ENCODE data around the gene TMEM247.

Gene TMEM247

GRCh38 chr2:46479265-46479664 lies at the start of gene TMEM247:
Gene TMEM247, plus strand, starts transcription at chr2:46479565.
- H3K4me1 ChIP-seq (ENCODE audit: insufficient read depth, low read length), result no peaks in the 10 kb centered on the region
- no peaks in the 10 kb centered on the region for H3K36me3 ChIP-seq (ENCODE audit: insufficient read depth, low read length)
- no peaks in the 10 kb centered on the region for H3K9me3 ChIP-seq (ENCODE audit: control insufficient read depth, insufficient read depth, low read length)
- no peak within 1 kb of the TSS for H3K9ac ChIP-seq (ENCODE audit: low read depth, low read length)

DNA sequence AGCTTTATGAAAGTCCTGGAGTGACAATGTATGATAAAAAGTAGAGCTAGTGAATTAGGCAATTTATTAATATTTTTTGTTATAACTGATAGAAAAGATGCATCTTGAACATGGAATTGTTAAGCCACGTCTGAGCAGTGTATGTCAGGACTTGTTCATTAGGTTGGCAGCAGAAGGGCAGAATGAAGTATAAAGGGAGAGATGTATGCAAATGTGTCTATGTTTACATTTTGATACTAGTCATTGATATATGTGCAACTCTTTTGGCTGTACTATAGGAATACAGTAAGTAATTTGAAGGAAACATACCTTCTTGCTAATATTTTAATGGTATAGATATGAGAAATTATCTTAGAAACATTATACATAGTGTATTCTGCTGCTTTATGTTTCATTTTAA lies 49.0 kb upstream of the TMEM247 start:
- Histone ChIP-seq H3K9me3 (ENCODE audit: control insufficient read depth, insufficient read depth, low read length) (no peaks in the 10 kb centered on the region; the same call in 1 of the 2 replicates), H3K36me3 (ENCODE audit: insufficient read depth, low read length) (no peaks in the 10 kb centered on the region), H3K4me1 (ENCODE audit: insufficient read depth, low read length) (peaks cover 3% of the 10 kb centered on the region; the same call in 1 of the 2 replicates), H3K9ac (ENCODE audit: low read depth, low read length) (no peak overlapping the region)

GRCh38 chr2:46430992-46431391 lies 48.4 kb upstream of the TMEM247 start:
- H3K9ac ChIP-seq (ENCODE audit: low read depth, low read length), result no peak overlapping the region
- no peaks in the 10 kb centered on the region for H3K36me3 ChIP-seq (ENCODE audit: insufficient read depth, low read length)
- H3K9me3 ChIP-seq (ENCODE audit: control insufficient read depth, insufficient read depth, low read length), result no peaks in the 10 kb centered on the region; the same call in 1 of the 2 replicates
- H3K4me1 ChIP-seq (ENCODE audit: insufficient read depth, low read length), result peaks cover 4% of the 10 kb centered on the region; the same call in 1 of the 2 replicates

- Histone ChIP-seq H3K9ac (ENCODE audit: low read depth, low read length) (no peak overlapping the region), H3K9me3 (ENCODE audit: control insufficient read depth, insufficient read depth, low read length) (no peaks in the 10 kb centered on the region; the same call in 1 of the 2 replicates), H3K36me3 (ENCODE audit: insufficient read depth, low read length) (no peaks in the 10 kb centered on the region), H3K4me1 (ENCODE audit: insufficient read depth, low read length) (peaks cover 4% of the 10 kb centered on the region; the same call in 1 of the 2 replicates)
Observed at GRCh38 chr2:46431481-46432235, 47.7 kb upstream of the TMEM247 start.

DNA sequence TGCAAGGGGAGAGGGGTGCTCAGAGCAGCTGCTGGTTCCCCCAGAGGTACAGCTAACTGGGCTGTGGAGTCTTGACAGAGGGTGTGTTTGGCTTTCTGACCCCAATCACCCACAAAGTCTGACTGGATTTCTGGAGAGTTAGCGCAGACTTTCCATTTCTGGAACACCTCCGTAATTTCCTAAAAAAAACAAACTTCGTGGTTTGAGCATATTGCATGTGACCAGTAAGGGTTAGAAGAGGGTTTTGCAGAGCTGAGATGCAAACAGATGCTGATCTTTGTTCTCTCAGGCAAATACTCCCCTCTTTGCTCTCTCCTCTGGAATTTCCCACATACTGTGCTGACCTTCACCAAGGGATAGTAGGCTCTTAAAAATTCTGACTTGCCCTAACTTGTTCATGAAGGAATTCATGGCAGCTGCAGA lies 44.5 kb upstream of the TMEM247 start:
- Histone ChIP-seq H3K36me3 (ENCODE audit: insufficient read depth, low read length) (no peaks in the 10 kb centered on the region), H3K9me3 (ENCODE audit: control insufficient read depth, insufficient read depth, low read length) (no peaks in the 10 kb centered on the region; the same call in 1 of the 2 replicates), H3K9ac (ENCODE audit: low read depth, low read length) (no peak overlapping the region), H3K4me1 (ENCODE audit: insufficient read depth, low read length) (peaks cover 4% of the 10 kb centered on the region; the same call in 1 of the 2 replicates)

DNA sequence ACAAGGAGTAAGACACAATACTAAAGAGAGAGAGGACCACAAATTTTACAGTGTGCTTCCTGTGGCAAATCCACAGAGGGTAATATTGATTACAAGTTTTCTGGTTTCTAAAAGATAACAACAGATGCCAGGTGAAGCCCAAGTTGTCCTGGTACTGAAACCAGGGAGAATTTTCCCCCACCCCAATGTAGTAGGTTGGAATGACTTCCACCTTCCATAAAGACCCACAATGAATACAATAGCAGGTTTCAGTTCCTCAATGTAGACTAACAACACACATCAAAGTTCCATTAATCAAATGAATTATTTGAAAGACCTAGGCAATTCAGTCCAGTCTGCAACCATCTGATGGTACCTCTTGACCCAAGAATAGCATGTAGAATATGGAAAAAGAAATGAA lies 44.0 kb upstream of the TMEM247 start:
- Histone ChIP-seq H3K36me3 (ENCODE audit: insufficient read depth, low read length) (no peaks in the 10 kb centered on the region), H3K9me3 (ENCODE audit: control insufficient read depth, insufficient read depth, low read length) (no peaks in the 10 kb centered on the region; the same call in 1 of the 2 replicates), H3K9ac (ENCODE audit: low read depth, low read length) (no peak overlapping the region), H3K4me1 (ENCODE audit: insufficient read depth, low read length) (peaks cover 4% of the 10 kb centered on the region; the same call in 1 of the 2 replicates)

DNA sequence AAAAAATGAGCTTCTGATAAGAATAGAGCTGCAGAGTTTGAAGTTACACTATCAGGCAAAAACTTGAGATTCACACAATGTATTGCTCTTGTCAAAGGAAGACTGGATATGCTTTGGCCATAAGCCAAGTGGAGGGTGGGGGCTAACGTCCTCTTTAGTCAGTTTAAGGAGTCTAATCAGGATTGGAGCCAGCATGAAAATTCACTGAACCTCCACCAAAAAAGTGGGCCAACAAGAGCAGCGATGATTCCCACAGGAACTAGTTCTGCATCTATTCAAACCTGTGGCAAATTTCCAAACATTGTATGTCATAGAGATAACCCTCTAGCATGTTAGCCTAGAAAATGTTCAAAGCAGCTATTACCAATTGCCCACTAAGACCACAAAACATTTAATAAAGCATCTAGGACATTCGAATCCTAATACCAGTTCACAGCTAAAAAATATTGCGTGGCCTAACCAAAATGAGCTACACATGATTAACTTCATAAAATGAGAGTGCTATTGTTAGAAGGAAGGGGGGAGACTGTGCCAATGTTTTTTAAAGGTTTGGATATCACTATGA lies 43.5 kb upstream of the TMEM247 start:
- Histone ChIP-seq H3K9ac (ENCODE audit: low read depth, low read length) (no peak overlapping the region), H3K36me3 (ENCODE audit: insufficient read depth, low read length) (no peaks in the 10 kb centered on the region), H3K9me3 (ENCODE audit: control insufficient read depth, insufficient read depth, low read length) (no peaks in the 10 kb centered on the region; the same call in 1 of the 2 replicates), H3K4me1 (ENCODE audit: insufficient read depth, low read length) (peaks cover 4% of the 10 kb centered on the region; the same call in 1 of the 2 replicates)

DNA sequence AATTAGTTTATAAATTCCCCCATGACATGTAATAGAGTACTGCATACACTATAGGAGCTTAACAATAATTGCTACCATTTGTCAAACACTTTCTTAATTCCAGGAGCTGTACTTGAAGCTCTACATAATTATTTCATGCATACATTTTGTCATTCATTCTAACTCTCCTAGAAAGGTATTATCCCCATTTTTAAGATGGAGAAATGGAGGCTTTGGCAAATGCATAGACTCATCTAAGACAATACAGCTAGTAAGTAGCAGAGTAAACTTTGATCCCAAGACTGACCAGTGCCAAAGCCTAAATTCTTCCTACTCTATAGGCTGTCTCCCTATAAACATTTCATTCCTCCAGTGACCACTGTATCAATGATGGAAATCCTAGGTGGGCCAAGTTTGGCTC lies 42.6 kb upstream of the TMEM247 start:
- Histone ChIP-seq H3K9me3 (ENCODE audit: control insufficient read depth, insufficient read depth, low read length) (no peaks in the 10 kb centered on the region; the same call in 1 of the 2 replicates), H3K9ac (ENCODE audit: low read depth, low read length) (no peak overlapping the region), H3K36me3 (ENCODE audit: insufficient read depth, low read length) (no peaks in the 10 kb centered on the region), H3K4me1 (ENCODE audit: insufficient read depth, low read length) (peaks cover 4% of the 10 kb centered on the region; the same call in 1 of the 2 replicates)

DNA sequence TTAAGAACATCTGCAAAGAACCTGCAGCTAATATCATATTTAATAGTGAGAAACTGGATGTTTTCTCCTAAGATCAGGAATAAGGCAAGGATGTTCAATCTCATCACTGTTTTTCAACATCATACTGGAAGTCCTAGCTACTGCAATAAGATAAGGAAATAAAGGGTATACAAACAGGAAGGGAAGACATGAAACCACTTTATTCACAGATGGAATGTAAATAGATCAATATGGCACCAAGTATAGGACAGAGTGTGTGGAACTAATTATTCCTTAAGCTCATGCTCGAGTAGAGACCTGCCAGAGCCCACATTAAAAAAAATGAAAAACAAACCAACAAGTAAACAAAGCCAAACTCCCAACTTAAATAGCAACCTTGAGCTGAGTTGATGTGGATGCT lies 41.3 kb upstream of the TMEM247 start:
- Histone ChIP-seq H3K9me3 (ENCODE audit: control insufficient read depth, insufficient read depth, low read length) (no peaks in the 10 kb centered on the region; the same call in 1 of the 2 replicates), H3K4me1 (ENCODE audit: insufficient read depth, low read length) (peaks cover 4% of the 10 kb centered on the region; the same call in 1 of the 2 replicates), H3K9ac (ENCODE audit: low read depth, low read length) (no peak overlapping the region), H3K36me3 (ENCODE audit: insufficient read depth, low read length) (no peaks in the 10 kb centered on the region)

DNA sequence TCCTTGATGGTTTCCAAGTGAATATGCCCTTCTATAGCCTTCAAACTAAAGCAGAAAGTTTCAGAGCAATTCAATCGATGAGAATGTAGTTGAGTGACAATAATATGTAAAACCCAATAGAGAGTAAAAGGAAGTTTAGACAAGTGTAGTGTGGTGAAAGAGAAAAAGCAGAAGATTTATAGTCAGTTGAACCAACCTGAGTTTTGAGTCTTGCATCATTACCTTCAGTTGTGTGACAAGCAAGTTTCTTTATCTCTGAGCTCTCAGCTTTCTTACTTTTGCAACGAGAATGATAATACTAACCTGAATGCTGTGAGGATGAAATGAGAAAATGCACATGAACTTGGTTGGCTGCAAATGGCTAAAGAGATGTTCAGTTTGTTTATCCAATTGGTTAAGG lies 40.6 kb upstream of the TMEM247 start:
- Histone ChIP-seq H3K9ac (ENCODE audit: low read depth, low read length) (no peak overlapping the region), H3K36me3 (ENCODE audit: insufficient read depth, low read length) (no peaks in the 10 kb centered on the region), H3K9me3 (ENCODE audit: control insufficient read depth, insufficient read depth, low read length) (no peaks in the 10 kb centered on the region; the same call in 1 of the 2 replicates), H3K4me1 (ENCODE audit: insufficient read depth, low read length) (peaks cover 4% of the 10 kb centered on the region; the same call in 1 of the 2 replicates)

DNA sequence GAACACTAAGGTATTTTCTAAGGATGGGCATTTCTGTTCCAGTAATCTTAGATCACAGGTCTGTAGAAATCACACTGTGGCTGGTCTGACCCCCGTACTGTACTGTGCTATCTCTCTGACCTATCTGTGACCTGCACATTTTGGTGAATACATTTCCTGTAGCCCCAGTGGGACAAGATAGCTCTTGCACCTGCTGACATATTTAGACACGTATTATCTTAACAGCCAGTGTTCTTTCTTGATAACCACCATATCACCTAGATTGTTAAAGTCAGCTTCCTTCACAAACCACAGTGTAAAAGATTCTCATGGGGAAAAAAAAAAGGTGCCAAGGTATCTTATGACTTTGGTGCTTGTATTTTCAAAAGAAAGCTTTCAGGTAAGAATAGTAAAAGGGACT lies 39.8 kb upstream of the TMEM247 start:
- peaks cover 4% of the 10 kb centered on the region; the same call in 1 of the 2 replicates for H3K4me1 ChIP-seq (ENCODE audit: insufficient read depth, low read length)
- H3K36me3 ChIP-seq (ENCODE audit: insufficient read depth, low read length), result no peaks in the 10 kb centered on the region
- no peaks in the 10 kb centered on the region for H3K9me3 ChIP-seq (ENCODE audit: control insufficient read depth, insufficient read depth, low read length)
- H3K9ac ChIP-seq (ENCODE audit: low read depth, low read length), result no peak overlapping the region

- H3K9ac ChIP-seq (ENCODE audit: low read depth, low read length), result no peak overlapping the region
- H3K9me3 ChIP-seq (ENCODE audit: control insufficient read depth, insufficient read depth, low read length), result no peaks in the 10 kb centered on the region
- no peaks in the 10 kb centered on the region for H3K36me3 ChIP-seq (ENCODE audit: insufficient read depth, low read length)
- H3K4me1 ChIP-seq (ENCODE audit: insufficient read depth, low read length), result no peaks in the 10 kb centered on the region
Observed at GRCh38 chr2:46441838-46442712, 37.3 kb upstream of the TMEM247 start.

GRCh38 chr2:46444732-46445131 lies 34.6 kb upstream of the TMEM247 start:
- H3K9me3 ChIP-seq (ENCODE audit: control insufficient read depth, insufficient read depth, low read length), result no peaks in the 10 kb centered on the region
- no peaks in the 10 kb centered on the region for H3K4me1 ChIP-seq (ENCODE audit: insufficient read depth, low read length)
- H3K36me3 ChIP-seq (ENCODE audit: insufficient read depth, low read length), result no peaks in the 10 kb centered on the region
- no peak overlapping the region for H3K9ac ChIP-seq (ENCODE audit: low read depth, low read length)

- H3K9me3 ChIP-seq (ENCODE audit: control insufficient read depth, insufficient read depth, low read length), result no peaks in the 10 kb centered on the region
- no peak overlapping the region for H3K9ac ChIP-seq (ENCODE audit: low read depth, low read length)
- H3K4me1 ChIP-seq (ENCODE audit: insufficient read depth, low read length), result no peaks in the 10 kb centered on the region
- H3K36me3 ChIP-seq (ENCODE audit: insufficient read depth, low read length), result no peaks in the 10 kb centered on the region
Observed at GRCh38 chr2:46445556-46445955, 33.8 kb upstream of the TMEM247 start.

Measured in ES-I3 (cell line).